NCI-H1436 treated with DMSO at 0.1 percent for 48 hours (cell line): ENCODE measurements around the gene CIZ1.
A peak's percentile ranks its signal among the peaks of the same experiment; 100 is the strongest.
"Not testable (repeated sequence)": the region's sequence is repeated elsewhere in the genome, so short reads cannot be mapped to it uniquely, and the experiment has no call there.

Experiments
- DNase-seq: peaks from one replicate; lab custom pipeline; 2025; lab: John Stamatoyannopoulos, UW

The CIZ1 gene

GRCh38 chr9:128145951-128146351 is 45.4 kb downstream of the CIZ1 start:
- no peak for DNase-seq

- no peak for DNase-seq
Observed at GRCh38 chr9:128145536-128145935, 45.8 kb downstream of the CIZ1 start.

- no peak for DNase-seq
Observed at GRCh38 chr9:128144239-128145181, 46.9 kb downstream of the CIZ1 start.

- no peak for DNase-seq
Observed at GRCh38 chr9:128143525-128144238, 47.7 kb downstream of the CIZ1 start.

- DNase-seq, result no peak
Observed at GRCh38 chr9:128142596-128142995, 48.8 kb downstream of the CIZ1 start.

- DNase-seq, result no peak
Observed at GRCh38 chr9:128142061-128142460, 49.3 kb downstream of the CIZ1 start.

- no peak for DNase-seq
Observed at GRCh38 chr9:128141604-128142003, 49.8 kb downstream of the CIZ1 start.

- no peak for DNase-seq
Observed at GRCh38 chr9:128139621-128140020, 51.8 kb downstream of the CIZ1 start.

GRCh38 chr9:128138001-128138400 is 53.4 kb downstream of the CIZ1 start:
- DNase-seq, result no peak

- no peak for DNase-seq
Observed at GRCh38 chr9:128136816-128137793, 54.3 kb downstream of the CIZ1 start.

GRCh38 chr9:128135561-128135960 is 55.8 kb downstream of the CIZ1 start:
- DNase-seq, result not testable (repeated sequence)

GRCh38 chr9:128132139-128132538 is 59.2 kb downstream of the CIZ1 start:
- DNase-seq, result not testable (repeated sequence)

GRCh38 chr9:128131346-128131745 is 60.0 kb downstream of the CIZ1 start:
- not testable (repeated sequence) for DNase-seq

- DNase-seq, result not testable (repeated sequence)
Observed at GRCh38 chr9:128130651-128131050, 60.7 kb downstream of the CIZ1 start.

GRCh38 chr9:128129976-128130590 is 61.3 kb downstream of the CIZ1 start:
- DNase-seq, result not testable (repeated sequence)

- DNase-seq, result no peak
Observed at GRCh38 chr9:128128836-128129590, 62.4 kb downstream of the CIZ1 start.

GRCh38 chr9:128127990-128128835 is 63.2 kb downstream of the CIZ1 start:
- DNase-seq, result peak; percentile 32

- DNase-seq, result no peak
Observed at GRCh38 chr9:128127568-128127989, 63.8 kb downstream of the CIZ1 start, which contains the start of gene PTGES2. TSS of gene PTGES2 (minus strand) at chr9:128127729. CDS start at chr9:128127717, 12 bp downstream.

GRCh38 chr9:128125580-128126354 is 65.6 kb downstream of the CIZ1 start:
- no peak for DNase-seq
